22Rv1 (cell line): Measurements from ENCODE around the gene SCMH1.

Experiments
- H3K27ac ChIP-seq: fragments of 450-650 bp; 2 replicates; pipeline ENCODE4 v1.5.1; 2017
- CTCF ChIP-seq: fragments of 450-650 bp; IDR thresholded peaks from 2 replicates; pipeline ENCODE4 v1.5.1; 2017; ENCODE audit warnings: mild to moderate bottlenecking
- ZFX ChIP-seq: fragments of 450-650 bp; IDR thresholded peaks from 2 replicates; pipeline ENCODE4 v1.6.1; 2017; ENCODE audit warnings: antibody characterized with exemption, borderline replicate concordance

SCMH1 gene

DNA sequence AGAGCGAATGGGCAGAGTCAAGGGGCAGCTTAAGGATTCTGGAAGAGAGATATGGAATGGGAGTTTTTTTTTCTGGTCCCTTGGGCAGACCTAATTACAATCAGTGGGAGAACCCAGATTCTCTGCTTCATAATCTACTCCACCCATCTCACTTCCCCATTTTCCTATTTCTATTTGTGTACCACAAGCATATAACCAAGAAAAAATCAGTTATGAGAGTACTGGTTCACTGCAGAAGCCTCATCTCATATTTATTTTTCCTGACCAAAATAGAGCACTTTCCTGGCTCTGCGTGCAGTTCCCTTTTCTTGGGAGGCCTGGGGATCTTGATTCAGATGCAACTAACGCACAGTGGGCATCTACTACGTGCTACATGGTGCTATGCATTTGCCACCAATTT lies 138.3 kb downstream of the SCMH1 start:
- H3K27ac ChIP-seq = no peak overlapping the region
- TF ChIP-seq CTCF = no peak
- TF ChIP-seq ZFX = no peak

- H3K27ac ChIP-seq = peak overlapping the region; percentile 22; the same call in 1 of the 2 replicates
- no peak for TF ChIP-seq ZFX
- no peak for TF ChIP-seq CTCF
Observed at GRCh38 chr1:41102653-41103052, 139.5 kb downstream of the SCMH1 start.

- no peak for TF ChIP-seq ZFX
- no peak for TF ChIP-seq CTCF
- peak overlapping the region; percentile 22; the same call in 1 of the 2 replicates for H3K27ac ChIP-seq
Observed at GRCh38 chr1:41101950-41102607, 140.0 kb downstream of the SCMH1 start.

DNA sequence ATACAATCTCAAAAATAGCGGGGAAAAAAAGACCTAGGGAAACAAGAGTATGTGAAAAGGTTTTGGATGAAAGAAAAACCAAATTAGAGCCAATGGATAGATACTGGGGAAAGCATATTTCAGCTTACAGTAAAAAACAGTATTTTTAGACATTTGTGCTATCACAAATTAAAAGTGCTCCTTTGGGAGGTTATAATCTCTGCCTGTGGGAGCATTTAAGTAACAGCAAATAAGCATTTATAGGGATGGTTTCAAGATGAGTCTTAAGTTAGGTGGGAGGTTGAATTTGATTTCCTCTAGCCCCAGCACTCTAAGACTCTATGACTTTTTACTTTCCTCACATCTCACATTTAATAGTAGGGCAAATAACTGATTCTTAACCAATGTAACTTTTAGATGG lies 141.0 kb downstream of the SCMH1 start:
- no peak overlapping the region for H3K27ac ChIP-seq
- TF ChIP-seq ZFX (no peak), CTCF (no peak)

DNA sequence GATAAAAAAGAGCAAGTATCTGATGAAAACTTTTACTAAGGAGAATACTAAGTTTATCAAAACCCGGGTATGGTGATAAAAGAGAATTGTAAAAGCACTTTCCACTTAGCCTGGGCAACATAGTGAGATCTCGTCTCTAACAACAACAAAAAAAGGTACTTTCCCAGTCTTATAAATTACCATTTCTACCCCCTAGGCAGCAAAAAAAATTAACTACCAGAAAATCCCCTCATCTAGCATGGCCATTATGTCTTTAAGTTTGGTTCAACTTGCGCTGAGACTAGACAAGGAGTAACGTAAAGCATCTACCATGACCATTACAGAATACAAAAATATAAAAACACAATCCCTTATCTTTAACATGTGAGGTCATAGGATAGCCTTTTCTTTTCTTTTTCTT lies 141.9 kb downstream of the SCMH1 start:
- H3K27ac ChIP-seq = no peak overlapping the region
- TF ChIP-seq CTCF (no peak), ZFX (no peak)

DNA sequence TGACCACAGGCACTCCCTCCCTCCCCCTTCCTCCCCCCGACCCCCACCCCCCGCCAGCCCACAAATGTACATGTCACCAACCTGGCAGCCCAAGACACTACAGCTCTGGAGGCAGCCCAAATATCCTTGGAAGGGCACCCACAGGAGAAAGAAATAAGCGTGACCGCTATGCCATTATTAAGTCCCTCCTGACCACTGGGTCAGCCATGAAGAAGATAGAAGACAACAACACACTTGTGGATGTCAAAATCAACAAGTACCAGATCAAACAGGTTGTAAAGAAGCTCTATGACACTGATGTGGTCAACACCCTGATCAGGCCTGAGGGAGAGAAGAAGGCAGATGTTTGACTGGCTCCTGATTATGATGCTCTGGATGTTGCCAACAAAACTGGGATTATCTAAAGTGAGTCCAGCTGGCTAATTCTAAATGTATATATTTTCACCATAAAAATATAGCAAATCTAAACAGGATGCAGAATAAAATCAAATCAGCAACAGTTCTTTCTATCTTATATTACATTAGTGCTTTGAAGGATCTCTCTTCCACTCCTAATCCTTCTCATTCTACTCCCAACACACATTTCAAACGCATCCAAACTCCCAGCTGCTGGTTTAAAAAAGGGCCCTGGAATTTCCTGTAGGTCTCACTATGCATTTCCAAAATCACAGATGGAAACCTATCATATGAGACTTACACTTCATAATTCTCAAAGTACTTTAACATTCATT lies 143.2 kb downstream of the SCMH1 start:
- no peak overlapping the region for H3K27ac ChIP-seq
- TF ChIP-seq ZFX = no peak
- no peak for TF ChIP-seq CTCF

GRCh38 chr1:41097105-41097504 lies 145.0 kb downstream of the SCMH1 start:
- no peak overlapping the region for H3K27ac ChIP-seq
- no peak for TF ChIP-seq ZFX
- no peak for TF ChIP-seq CTCF
